ENCODE measurements around the gene SLC24A1. TPM values are rescaled to one million over a fixed set of nuclear protein-coding genes. Genes with fewer than 3 reads are reported as not detected.

The SLC24A1 gene
- total RNA-seq, 2 experiments from 2014 or later = 4.8 to 21.6 TPM

DNA sequence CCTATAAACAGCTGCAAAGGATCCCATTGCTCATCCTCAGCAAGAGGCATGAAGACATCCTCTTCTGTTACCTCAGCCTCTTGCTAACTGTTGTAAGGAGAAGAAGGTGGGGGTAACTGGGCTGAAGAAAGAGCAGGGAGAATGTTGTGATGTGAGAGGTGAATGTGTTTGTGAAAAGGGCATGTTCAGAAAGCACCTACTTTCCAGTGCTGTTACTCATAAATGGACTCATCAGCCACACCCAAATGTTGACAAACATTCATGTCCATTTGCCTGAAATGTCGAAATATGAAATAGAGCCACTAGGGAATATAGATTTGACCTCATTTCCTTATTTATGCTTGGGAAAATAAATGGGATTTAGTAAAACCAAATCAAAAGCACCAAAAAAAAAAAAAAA is 12.6 kb downstream of the SLC24A1 start:
- Histone ChIP-seq H3K9me3 (ENCODE audit: low read length) (no peaks in the 10 kb centered on the region), H3K36me3 (ENCODE audit: insufficient read depth, low read length) (no peaks in the 10 kb centered on the region), H3K27ac (ENCODE audit: low read depth, low read length, poor library complexity, severe bottlenecking) (no peak overlapping the region), H3K4me3 (ENCODE audit: low read depth, low read length, poor library complexity, severe bottlenecking) (no peak overlapping the region), H3K9me2 (ENCODE audit: insufficient read depth, low read length) (no peaks in the 10 kb centered on the region), H4K20me1 (ENCODE audit: insufficient read depth, low read length) (no peaks in the 10 kb centered on the region), H3K4me1 (ENCODE audit: insufficient read depth, low read length, poor library complexity, severe bottlenecking) (peaks cover 25% of the 10 kb centered on the region), H3K79me2 (ENCODE audit: insufficient read depth, low read depth, low read length) (no peaks in the 10 kb centered on the region), H3K4me2 (ENCODE audit: low read length) (no peak overlapping the region), H2AFZ (ENCODE audit: low read length) (no peak overlapping the region)
- POLR2A ChIA-PET = no interaction called here
- intact Hi-C loops (cut with micrococcal nuclease; ENCODE audit: unreplicated experiment) = no loop called here
- TF ChIP-seq, protein P1, sequence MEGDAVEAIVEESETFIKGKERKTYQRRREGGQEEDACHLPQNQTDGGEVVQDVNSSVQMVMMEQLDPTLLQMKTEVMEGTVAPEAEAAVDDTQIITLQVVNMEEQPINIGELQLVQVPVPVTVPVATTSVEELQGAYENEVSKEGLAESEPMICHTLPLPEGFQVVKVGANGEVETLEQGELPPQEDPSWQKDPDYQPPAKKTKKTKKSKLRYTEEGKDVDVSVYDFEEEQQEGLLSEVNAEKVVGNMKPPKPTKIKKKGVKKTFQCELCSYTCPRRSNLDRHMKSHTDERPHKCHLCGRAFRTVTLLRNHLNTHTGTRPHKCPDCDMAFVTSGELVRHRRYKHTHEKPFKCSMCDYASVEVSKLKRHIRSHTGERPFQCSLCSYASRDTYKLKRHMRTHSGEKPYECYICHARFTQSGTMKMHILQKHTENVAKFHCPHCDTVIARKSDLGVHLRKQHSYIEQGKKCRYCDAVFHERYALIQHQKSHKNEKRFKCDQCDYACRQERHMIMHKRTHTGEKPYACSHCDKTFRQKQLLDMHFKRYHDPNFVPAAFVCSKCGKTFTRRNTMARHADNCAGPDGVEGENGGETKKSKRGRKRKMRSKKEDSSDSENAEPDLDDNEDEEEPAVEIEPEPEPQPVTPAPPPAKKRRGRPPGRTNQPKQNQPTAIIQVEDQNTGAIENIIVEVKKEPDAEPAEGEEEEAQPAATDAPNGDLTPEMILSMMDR (conservative IDR thresholded peaks at IDR 0.05; ENCODE audit: low read length) = no peak
- no peak for TF ChIP-seq EZH2phosphoT487 (IDR thresholded peaks at IDR 0.05; ENCODE audit: borderline replicate concordance, low read depth, low read length)
- BruUV-seq (replicated peaks) = no TSS peak
- CTCF ChIA-PET (ENCODE audit: unreplicated experiment) = no interaction called here
- no peak for DNase-seq (ENCODE audit: low spot score)

DNA sequence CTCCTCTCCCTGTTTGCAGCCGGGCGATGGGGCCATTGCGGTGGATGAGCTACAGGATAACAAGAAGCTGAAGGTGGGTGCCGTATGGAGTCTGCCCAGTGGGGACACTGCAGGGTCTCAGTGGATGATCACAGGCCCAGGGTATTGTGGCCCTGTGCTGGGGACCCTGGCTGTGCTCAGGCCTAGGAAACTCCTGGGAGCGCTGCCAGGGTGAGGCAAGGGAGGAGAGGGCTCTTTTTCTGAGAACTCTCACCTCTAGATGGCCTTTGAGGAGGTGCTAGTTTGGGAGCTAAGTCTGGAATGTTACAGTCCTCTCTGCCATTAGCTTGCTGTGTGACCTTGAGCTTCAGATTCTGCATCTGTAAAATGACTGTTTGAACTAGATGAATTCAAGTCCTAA is 16.4 kb downstream of the SLC24A1 start:
- Histone ChIP-seq H2AFZ (ENCODE audit: low read length) (no peak overlapping the region; the same call in 1 of the 2 replicates), H3K9me3 (ENCODE audit: low read length) (no peaks in the 10 kb centered on the region), H3K9me2 (ENCODE audit: insufficient read depth, low read length) (no peaks in the 10 kb centered on the region), H3K4me1 (ENCODE audit: insufficient read depth, low read length, poor library complexity, severe bottlenecking) (peaks cover 23% of the 10 kb centered on the region), H3K27ac (ENCODE audit: low read depth, low read length, poor library complexity, severe bottlenecking) (no peak overlapping the region), H3K4me2 (ENCODE audit: low read length) (peak overlapping the region; percentile 41), H3K79me2 (ENCODE audit: insufficient read depth, low read depth, low read length) (no peaks in the 10 kb centered on the region), H3K36me3 (ENCODE audit: insufficient read depth, low read length) (no peaks in the 10 kb centered on the region), H4K20me1 (ENCODE audit: insufficient read depth, low read length) (no peaks in the 10 kb centered on the region), H3K4me3 (ENCODE audit: low read depth, low read length, poor library complexity, severe bottlenecking) (no peak overlapping the region)
- TF ChIP-seq, protein P1 (conservative IDR thresholded peaks at IDR 0.05; ENCODE audit: low read length) = no peak
- TF ChIP-seq EZH2phosphoT487 (IDR thresholded peaks at IDR 0.05; ENCODE audit: borderline replicate concordance, low read depth, low read length) = no peak
- intact Hi-C loops (cut with micrococcal nuclease; ENCODE audit: unreplicated experiment) = loop anchor here (1.0 to 2.0 kb wide), 2 partner anchors 191 to 219 kb away; no protein-coding TSS in a partner anchor
- no TSS peak for BruUV-seq (replicated peaks)
- ChIA-PET POLR2A (interaction anchor here (0.6 to 1.7 kb wide), 3 partner anchors 11 to 286 kb away, joined by 3 to 6 read pairs (median 4); no protein-coding TSS in a partner anchor), CTCF (ENCODE audit: unreplicated experiment) (interaction anchor here (0.8 to 1.4 kb wide), 5 partner anchors 11 to 225 kb away, joined by 3 to 5 read pairs (median 3); no protein-coding TSS in a partner anchor)
- DNase-seq (ENCODE audit: low spot score) = no peak

DNA sequence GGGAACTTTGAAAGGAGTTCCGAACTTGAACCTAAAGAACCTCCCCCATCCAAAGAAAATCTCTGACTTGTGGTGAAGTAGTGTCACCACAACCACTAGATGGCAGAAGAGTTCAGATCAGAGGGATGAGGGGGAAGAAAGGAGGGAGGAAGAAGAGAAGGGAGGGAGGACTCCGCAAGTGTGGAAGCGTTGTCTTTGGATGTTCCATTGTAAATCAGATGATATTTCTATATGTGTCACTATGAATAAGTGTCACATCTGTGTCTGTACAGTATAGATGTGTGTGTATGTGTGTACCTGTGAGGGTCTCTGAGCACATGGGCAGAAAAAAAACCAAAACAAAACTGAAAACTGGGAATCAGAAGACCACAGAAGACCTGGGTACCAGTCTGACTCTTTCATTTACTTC is 16.9 kb downstream of the SLC24A1 start:
- Histone ChIP-seq H3K9me2 (ENCODE audit: insufficient read depth, low read length) (no peaks in the 10 kb centered on the region), H4K20me1 (ENCODE audit: insufficient read depth, low read length) (no peaks in the 10 kb centered on the region), H2AFZ (ENCODE audit: low read length) (peak overlapping the region; percentile 48; the same call in 1 of the 2 replicates), H3K4me1 (ENCODE audit: insufficient read depth, low read length, poor library complexity, severe bottlenecking) (peaks cover 23% of the 10 kb centered on the region), H3K9me3 (ENCODE audit: low read length) (no peaks in the 10 kb centered on the region), H3K4me2 (ENCODE audit: low read length) (peak overlapping the region; percentile 41), H3K27ac (ENCODE audit: low read depth, low read length, poor library complexity, severe bottlenecking) (no peak overlapping the region), H3K79me2 (ENCODE audit: insufficient read depth, low read depth, low read length) (no peaks in the 10 kb centered on the region), H3K4me3 (ENCODE audit: low read depth, low read length, poor library complexity, severe bottlenecking) (no peak overlapping the region), H3K36me3 (ENCODE audit: insufficient read depth, low read length) (no peaks in the 10 kb centered on the region)
- intact Hi-C loops (cut with micrococcal nuclease; ENCODE audit: unreplicated experiment) = loop anchor here (1.0 to 2.0 kb wide), 2 partner anchors 191 to 218 kb away; no protein-coding TSS in a partner anchor
- no TSS peak for BruUV-seq (replicated peaks)
- peak; percentile 83 for DNase-seq (ENCODE audit: low spot score)
- ChIA-PET CTCF (ENCODE audit: unreplicated experiment) (interaction anchor here (0.9 to 1.4 kb wide), 4 partner anchors 13 to 224 kb away, joined by 3 to 5 read pairs (median 3); no protein-coding TSS in a partner anchor), POLR2A (interaction anchor here (0.7 to 1.7 kb wide), 2 partner anchors 10 to 19 kb away, joined by 3 to 4 read pairs; no protein-coding TSS in a partner anchor)
- TF ChIP-seq, protein P1 (conservative IDR thresholded peaks at IDR 0.05; ENCODE audit: low read length) = peak; percentile 98
- no peak for TF ChIP-seq EZH2phosphoT487 (IDR thresholded peaks at IDR 0.05; ENCODE audit: borderline replicate concordance, low read depth, low read length)
